SK-N-SH treated with all-trans-retinoic acid at 6 μM for 48 hours (cell line): ENCODE results near the gene DYNC2I2.
"Not testable (repeated sequence)": the region's sequence is repeated elsewhere in the genome, so short reads cannot be mapped to it uniquely, and the experiment has no call there.

Experiments
- ATAC-seq: fragments of 200-7000 bp; cut with Tn5 transposase; 3 replicates; pipeline ENCODE4 v1.9.1; 2020; ENCODE audit warnings: mild to moderate bottlenecking, moderate library complexity
- ARNTL ChIP-seq: fragments of 450-650 bp; formaldehyde crosslinking; IDR thresholded peaks from 2 replicates; pipeline ENCODE4 v1.5.0; 2020; ENCODE audit warnings: low read depth, mild to moderate bottlenecking, moderate library complexity, borderline replicate concordance
- BACH2 ChIP-seq: fragments of 250-450 bp; sonication (Bioruptor Pico); IDR thresholded peaks from 2 replicates; pipeline ENCODE4 v1.9.0; 2021; ENCODE audit warnings: mild to moderate bottlenecking, borderline replicate concordance
- CSDC2 ChIP-seq: fragments of 250-450 bp; sonication (Bioruptor Pico); IDR thresholded peaks from 2 replicates; pipeline ENCODE4 v1.5.0; 2020; ENCODE audit warnings: mild to moderate bottlenecking, moderate library complexity
- GLIS3 ChIP-seq: fragments of 250-450 bp; sonication (Bioruptor Pico); IDR thresholded peaks from 2 replicates; pipeline ENCODE4 v1.5.0; 2020; ENCODE audit warnings: mild to moderate bottlenecking, moderate library complexity
- OSR1 ChIP-seq: fragments of 250-450 bp; sonication (Bioruptor Pico); IDR thresholded peaks from 2 replicates; pipeline ENCODE4 v1.8.0; 2022; ENCODE audit warnings: moderate library complexity, mild to moderate bottlenecking, inconsistent platforms
- PPARA ChIP-seq: fragments of 250-450 bp; sonication (Bioruptor Pico); IDR thresholded peaks from 2 replicates; pipeline ENCODE4 v1.5.0; 2020; ENCODE audit warnings: mild to moderate bottlenecking, borderline replicate concordance
- RARB ChIP-seq: fragments of 250-450 bp; sonication (Bioruptor Pico); IDR thresholded peaks from 2 replicates; pipeline ENCODE4 v1.8.0; 2021; ENCODE audit warnings: mild to moderate bottlenecking, moderate library complexity
- SNAI2 ChIP-seq: fragments of 250-450 bp; sonication (Bioruptor Pico); IDR thresholded peaks from 2 replicates; pipeline ENCODE4 v1.5.0; 2020; ENCODE audit warnings: mild to moderate bottlenecking, moderate library complexity
- TCF4 ChIP-seq: fragments of 250-450 bp; sonication (Bioruptor Pico); IDR thresholded peaks from 2 replicates; pipeline ENCODE4 v1.8.0; 2021; ENCODE audit warnings: mild to moderate bottlenecking, moderate library complexity, borderline replicate concordance
- TOX ChIP-seq: fragments of 250-450 bp; sonication (Bioruptor Pico); IDR thresholded peaks from 2 replicates; pipeline ENCODE4 v1.8.0; 2021; ENCODE audit warnings: mild to moderate bottlenecking, moderate library complexity, borderline replicate concordance
- ZFP3 ChIP-seq: fragments of 250-450 bp; sonication (Bioruptor Pico); IDR thresholded peaks from 2 replicates; pipeline ENCODE4 v1.5.0; 2020; ENCODE audit warnings: mild to moderate bottlenecking, moderate library complexity
- ZFP30 ChIP-seq: fragments of 450-650 bp; formaldehyde crosslinking; IDR thresholded peaks from 2 replicates; pipeline ENCODE4 v1.5.0; 2022; ENCODE audit warnings: mild to moderate bottlenecking, moderate library complexity
- ZNF565 ChIP-seq: fragments of 450-650 bp; formaldehyde crosslinking; conservative IDR thresholded peaks from 2 replicates; pipeline ENCODE4 v1.5.0; 2020; ENCODE audit warnings: low read depth, mild to moderate bottlenecking, moderate library complexity
- ZNF70 ChIP-seq: fragments of 450-650 bp; formaldehyde crosslinking; IDR thresholded peaks from 2 replicates; pipeline ENCODE4 v1.5.0; 2020; ENCODE audit warnings: mild to moderate bottlenecking, moderate library complexity
- ZNF8 ChIP-seq: fragments of 450-650 bp; formaldehyde crosslinking; IDR thresholded peaks from 2 replicates; pipeline ENCODE4 v1.5.0; 2020; ENCODE audit warnings: mild to moderate bottlenecking, moderate library complexity
- TF ChIP-seq, protein P1 (sequence below): fragments of 250-450 bp; sonication (Bioruptor Pico); IDR thresholded peaks from 2 replicates; pipeline ENCODE4 v1.5.1; 2020; ENCODE audit warnings: low read depth, mild to moderate bottlenecking, moderate library complexity
- TF ChIP-seq, protein P2 (sequence below): fragments of 250-450 bp; sonication (Bioruptor Pico); IDR thresholded peaks from 2 replicates; pipeline ENCODE4 v1.8.0; 2021; ENCODE audit warnings: low read depth, mild to moderate bottlenecking, moderate library complexity, borderline replicate concordance
- TF ChIP-seq, protein P3 (sequence below): fragments of 250-450 bp; sonication (Bioruptor Pico); IDR thresholded peaks from 2 replicates; pipeline ENCODE4 v1.5.1; 2021; ENCODE audit warnings: mild to moderate bottlenecking, moderate library complexity
- TF ChIP-seq, protein P4 (sequence below): fragments of 250-450 bp; sonication (Bioruptor Pico); IDR thresholded peaks from 2 replicates; pipeline ENCODE4 v1.5.0; 2020; ENCODE audit warnings: mild to moderate bottlenecking, moderate library complexity

DYNC2I2 gene

DNA sequence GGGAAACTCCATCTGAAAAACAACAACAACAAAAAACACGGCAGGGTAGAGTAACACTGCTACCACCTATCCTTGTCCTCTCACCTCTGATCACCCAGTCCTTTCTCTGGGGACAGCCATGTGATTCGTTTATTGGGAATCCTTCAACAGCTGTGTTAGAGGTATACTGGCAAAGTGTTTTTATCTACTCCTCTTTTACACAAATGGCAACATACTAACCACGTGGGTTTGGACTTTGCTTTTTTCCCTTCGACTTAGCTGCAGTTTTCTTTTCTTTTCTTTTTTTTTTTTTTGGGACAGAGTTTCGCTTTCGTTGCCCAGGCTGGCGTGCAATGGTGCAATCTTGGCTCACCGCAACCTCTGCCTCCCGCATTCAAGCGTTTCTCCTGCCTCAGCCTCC, 21.1 kb upstream of the DYNC2I2 start:
- no peak for ATAC-seq
- TF ChIP-seq ZFP30 (CRISPR knock-in tag) (no peak), RARB (CRISPR knock-in tag) (no peak), BACH2 (no peak), OSR1 (CRISPR knock-in tag) (no peak), TCF4 (CRISPR knock-in tag) (no peak), ZNF565 (CRISPR knock-in tag) (no peak), PPARA (CRISPR knock-in tag) (no peak), TOX (CRISPR knock-in tag) (no peak), ZNF70 (CRISPR knock-in tag) (no peak)
- TF ChIP-seq, protein P1, sequence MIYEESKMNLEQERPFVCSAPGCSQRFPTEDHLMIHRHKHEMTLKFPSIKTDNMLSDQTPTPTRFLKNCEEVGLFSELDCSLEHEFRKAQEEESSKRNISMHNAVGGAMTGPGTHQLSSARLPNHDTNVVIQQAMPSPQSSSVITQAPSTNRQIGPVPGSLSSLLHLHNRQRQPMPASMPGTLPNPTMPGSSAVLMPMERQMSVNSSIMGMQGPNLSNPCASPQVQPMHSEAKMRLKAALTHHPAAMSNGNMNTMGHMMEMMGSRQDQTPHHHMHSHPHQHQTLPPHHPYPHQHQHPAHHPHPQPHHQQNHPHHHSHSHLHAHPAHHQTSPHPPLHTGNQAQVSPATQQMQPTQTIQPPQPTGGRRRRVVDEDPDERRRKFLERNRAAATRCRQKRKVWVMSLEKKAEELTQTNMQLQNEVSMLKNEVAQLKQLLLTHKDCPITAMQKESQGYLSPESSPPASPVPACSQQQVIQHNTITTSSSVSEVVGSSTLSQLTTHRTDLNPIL (CRISPR knock-in tag), result no peak
- TF ChIP-seq, protein P2, sequence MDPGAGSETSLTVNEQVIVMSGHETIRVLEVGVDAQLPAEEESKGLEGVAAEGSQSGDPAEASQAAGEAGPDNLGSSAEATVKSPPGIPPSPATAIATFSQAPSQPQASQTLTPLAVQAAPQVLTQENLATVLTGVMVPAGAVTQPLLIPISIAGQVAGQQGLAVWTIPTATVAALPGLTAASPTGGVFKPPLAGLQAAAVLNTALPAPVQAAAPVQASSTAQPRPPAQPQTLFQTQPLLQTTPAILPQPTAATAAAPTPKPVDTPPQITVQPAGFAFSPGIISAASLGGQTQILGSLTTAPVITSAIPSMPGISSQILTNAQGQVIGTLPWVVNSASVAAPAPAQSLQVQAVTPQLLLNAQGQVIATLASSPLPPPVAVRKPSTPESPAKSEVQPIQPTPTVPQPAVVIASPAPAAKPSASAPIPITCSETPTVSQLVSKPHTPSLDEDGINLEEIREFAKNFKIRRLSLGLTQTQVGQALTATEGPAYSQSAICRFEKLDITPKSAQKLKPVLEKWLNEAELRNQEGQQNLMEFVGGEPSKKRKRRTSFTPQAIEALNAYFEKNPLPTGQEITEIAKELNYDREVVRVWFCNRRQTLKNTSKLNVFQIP (CRISPR knock-in tag), result no peak

DNA sequence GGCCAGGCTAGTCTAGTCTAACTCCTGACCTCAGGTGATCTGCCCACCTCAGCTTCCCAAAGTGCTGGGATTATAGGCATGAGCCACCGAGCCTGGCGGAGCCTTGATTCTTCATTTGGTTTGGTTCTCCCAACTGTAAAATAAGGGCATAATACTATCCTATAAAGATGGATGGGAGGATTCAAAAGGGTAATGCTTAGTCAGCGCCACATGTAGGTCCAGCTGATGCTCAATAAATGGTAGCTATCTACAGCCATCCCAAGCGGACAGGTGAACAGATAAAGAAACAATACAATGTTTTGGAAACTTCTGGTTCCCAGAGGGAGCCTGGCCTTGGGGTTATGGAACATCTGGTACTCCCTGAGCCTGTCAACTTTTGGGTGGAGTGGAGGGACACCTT, 18.7 kb upstream of the DYNC2I2 start:
- no peak for TF ChIP-seq ZFP30 (CRISPR knock-in tag)
- TF ChIP-seq ZNF8 (CRISPR knock-in tag), result no peak
- no peak for TF ChIP-seq ARNTL (CRISPR knock-in tag)
- TF ChIP-seq TCF4 (CRISPR knock-in tag), result no peak
- TF ChIP-seq, protein P2 (CRISPR knock-in tag), result no peak
- no peak for TF ChIP-seq SNAI2 (CRISPR knock-in tag)
- TF ChIP-seq PPARA (CRISPR knock-in tag), result no peak
- TF ChIP-seq CSDC2 (CRISPR knock-in tag), result no peak
- TF ChIP-seq, protein P1 (CRISPR knock-in tag), result no peak
- no peak for TF ChIP-seq ZFP3
- ATAC-seq, result no peak

DNA sequence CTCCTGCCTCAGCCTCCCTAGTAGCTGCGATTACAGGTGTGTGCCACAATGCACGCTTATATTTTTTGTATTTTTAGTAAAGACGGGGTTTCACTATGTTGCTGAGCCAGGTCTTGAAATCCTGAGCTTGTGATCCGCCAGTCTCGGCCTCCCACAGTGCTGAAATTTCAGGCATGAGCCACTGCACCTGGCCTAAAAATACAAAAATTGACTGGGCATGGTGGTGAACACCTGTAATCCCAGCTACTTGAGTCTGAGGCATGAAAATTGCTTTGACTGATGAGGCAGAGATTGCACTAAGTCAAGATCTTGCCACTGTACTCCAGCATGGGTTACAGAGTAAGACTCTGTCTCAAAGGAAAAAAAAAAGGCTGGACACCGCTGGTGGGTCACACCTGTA, 13.1 kb upstream of the DYNC2I2 start:
- TF ChIP-seq TOX (CRISPR knock-in tag) (no peak), ZNF8 (CRISPR knock-in tag) (no peak)
- no peak for ATAC-seq

DNA sequence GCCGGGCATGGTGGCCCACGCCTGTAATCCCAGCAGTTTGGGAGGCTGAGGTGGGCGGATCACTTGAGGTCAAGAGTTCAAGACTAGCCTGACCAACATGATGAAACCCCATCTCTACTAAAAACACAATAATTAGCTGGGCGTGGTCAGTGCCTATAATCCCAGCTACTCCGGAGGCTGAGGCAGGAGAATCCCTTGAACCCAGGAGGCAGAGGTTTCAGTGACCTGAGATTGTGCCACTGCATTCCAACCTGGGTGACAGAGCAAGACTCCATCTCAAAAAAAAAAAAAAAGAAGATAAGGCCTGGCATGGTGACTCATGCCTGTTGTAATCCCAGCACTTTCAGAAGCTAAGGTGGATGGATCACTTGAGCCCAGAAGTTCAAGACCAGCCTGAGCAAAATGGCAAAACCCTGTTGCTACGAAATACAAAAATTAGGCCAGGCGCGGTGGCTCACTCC, 9.9 kb upstream of the DYNC2I2 start:
- ATAC-seq, result not testable (repeated sequence)

DNA sequence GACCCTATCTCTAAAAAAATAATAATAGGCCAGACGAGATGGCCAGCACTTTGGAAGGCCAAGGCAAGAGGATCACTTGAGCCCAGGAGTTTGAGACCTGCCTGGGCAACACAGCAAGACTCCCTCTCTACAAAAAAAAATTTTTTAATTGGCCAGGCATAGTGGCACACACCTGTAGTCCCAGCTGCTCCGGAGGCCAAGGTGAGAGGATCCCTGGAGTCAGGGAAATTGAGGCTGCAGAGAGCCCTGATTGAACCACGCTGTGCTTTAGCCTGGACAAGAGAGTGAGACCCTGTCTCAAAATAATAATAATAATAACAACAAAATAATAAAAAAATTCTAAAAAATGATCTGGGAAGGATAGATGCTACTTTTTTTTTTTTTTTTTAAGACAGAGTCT, 1.1 kb upstream of the DYNC2I2 start:
- ATAC-seq, result no peak
- TF ChIP-seq GLIS3, result no peak
- TF ChIP-seq, protein P3, sequence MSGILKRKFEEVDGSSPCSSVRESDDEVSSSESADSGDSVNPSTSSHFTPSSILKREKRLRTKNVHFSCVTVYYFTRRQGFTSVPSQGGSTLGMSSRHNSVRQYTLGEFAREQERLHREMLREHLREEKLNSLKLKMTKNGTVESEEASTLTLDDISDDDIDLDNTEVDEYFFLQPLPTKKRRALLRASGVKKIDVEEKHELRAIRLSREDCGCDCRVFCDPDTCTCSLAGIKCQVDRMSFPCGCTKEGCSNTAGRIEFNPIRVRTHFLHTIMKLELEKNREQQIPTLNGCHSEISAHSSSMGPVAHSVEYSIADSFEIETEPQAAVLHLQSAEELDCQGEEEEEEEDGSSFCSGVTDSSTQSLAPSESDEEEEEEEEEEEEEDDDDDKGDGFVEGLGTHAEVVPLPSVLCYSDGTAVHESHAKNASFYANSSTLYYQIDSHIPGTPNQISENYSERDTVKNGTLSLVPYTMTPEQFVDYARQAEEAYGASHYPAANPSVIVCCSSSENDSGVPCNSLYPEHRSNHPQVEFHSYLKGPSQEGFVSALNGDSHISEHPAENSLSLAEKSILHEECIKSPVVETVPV (CRISPR knock-in tag), result no peak
- TF ChIP-seq, protein P2 (CRISPR knock-in tag), result no peak
- TF ChIP-seq OSR1 (CRISPR knock-in tag), result no peak
- no peak for TF ChIP-seq TCF4 (CRISPR knock-in tag)
- no peak for TF ChIP-seq BACH2
- no peak for TF ChIP-seq CSDC2 (CRISPR knock-in tag)
- no peak for TF ChIP-seq ZNF8 (CRISPR knock-in tag)
- TF ChIP-seq RARB (CRISPR knock-in tag), result no peak
- TF ChIP-seq, protein P4, sequence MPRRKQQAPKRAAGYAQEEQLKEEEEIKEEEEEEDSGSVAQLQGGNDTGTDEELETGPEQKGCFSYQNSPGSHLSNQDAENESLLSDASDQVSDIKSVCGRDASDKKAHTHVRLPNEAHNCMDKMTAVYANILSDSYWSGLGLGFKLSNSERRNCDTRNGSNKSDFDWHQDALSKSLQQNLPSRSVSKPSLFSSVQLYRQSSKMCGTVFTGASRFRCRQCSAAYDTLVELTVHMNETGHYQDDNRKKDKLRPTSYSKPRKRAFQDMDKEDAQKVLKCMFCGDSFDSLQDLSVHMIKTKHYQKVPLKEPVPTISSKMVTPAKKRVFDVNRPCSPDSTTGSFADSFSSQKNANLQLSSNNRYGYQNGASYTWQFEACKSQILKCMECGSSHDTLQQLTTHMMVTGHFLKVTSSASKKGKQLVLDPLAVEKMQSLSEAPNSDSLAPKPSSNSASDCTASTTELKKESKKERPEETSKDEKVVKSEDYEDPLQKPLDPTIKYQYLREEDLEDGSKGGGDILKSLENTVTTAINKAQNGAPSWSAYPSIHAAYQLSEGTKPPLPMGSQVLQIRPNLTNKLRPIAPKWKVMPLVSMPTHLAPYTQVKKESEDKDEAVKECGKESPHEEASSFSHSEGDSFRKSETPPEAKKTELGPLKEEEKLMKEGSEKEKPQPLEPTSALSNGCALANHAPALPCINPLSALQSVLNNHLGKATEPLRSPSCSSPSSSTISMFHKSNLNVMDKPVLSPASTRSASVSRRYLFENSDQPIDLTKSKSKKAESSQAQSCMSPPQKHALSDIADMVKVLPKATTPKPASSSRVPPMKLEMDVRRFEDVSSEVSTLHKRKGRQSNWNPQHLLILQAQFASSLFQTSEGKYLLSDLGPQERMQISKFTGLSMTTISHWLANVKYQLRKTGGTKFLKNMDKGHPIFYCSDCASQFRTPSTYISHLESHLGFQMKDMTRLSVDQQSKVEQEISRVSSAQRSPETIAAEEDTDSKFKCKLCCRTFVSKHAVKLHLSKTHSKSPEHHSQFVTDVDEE, result no peak
- TF ChIP-seq ARNTL (CRISPR knock-in tag), result no peak
- no peak for TF ChIP-seq ZNF70 (CRISPR knock-in tag)
